ENCODE results near the gene C16orf96. TPM values are rescaled to one million over a fixed set of nuclear protein-coding genes. Genes with fewer than 3 reads are reported as not detected.
A peak's percentile ranks its signal among the peaks of the same experiment; 100 is the strongest.

Gene C16orf96
- total RNA-seq, 1 donor from 2014 or later: 0.12 TPM

GRCh38 chr16:4510131-4510530 is 46.0 kb upstream of the C16orf96 start:
- TF ChIP-seq CTCF (IDR thresholded peaks at IDR 0.05): no peak
- Mint-ChIP-seq H3K27ac (ENCODE audit: unreplicated experiment) (no peak overlapping the region), H3K27me3 (ENCODE audit: low read depth) (no peaks in the 10 kb centered on the region), H3K36me3 (ENCODE audit: low read depth) (peaks cover 23% of the 10 kb centered on the region), H3K9me3 (ENCODE audit: low read depth) (no peaks in the 10 kb centered on the region), H3K4me1 (ENCODE audit: low read depth) (peaks cover 7% of the 10 kb centered on the region), H3K4me3 (ENCODE audit: unreplicated experiment) (no peak overlapping the region)
- no peak for DNase-seq (ENCODE audit: low spot score)

- Mint-ChIP-seq H3K4me3 (ENCODE audit: unreplicated experiment) (no peak overlapping the region), H3K4me1 (ENCODE audit: low read depth) (peaks cover 9% of the 10 kb centered on the region), H3K27ac (ENCODE audit: unreplicated experiment) (no peak overlapping the region), H3K9me3 (ENCODE audit: low read depth) (no peaks in the 10 kb centered on the region), H3K36me3 (ENCODE audit: low read depth) (peaks cover 23% of the 10 kb centered on the region), H3K27me3 (ENCODE audit: low read depth) (no peaks in the 10 kb centered on the region)
- TF ChIP-seq CTCF (IDR thresholded peaks at IDR 0.05): no peak
- DNase-seq (ENCODE audit: low spot score): no peak
Measured at GRCh38 chr16:4510747-4511426, 45.3 kb upstream of the C16orf96 start.

- peak; percentile 73 for TF ChIP-seq CTCF (IDR thresholded peaks at IDR 0.05)
- Mint-ChIP-seq H3K4me1 (ENCODE audit: low read depth) (peaks cover 11% of the 10 kb centered on the region), H3K9me3 (ENCODE audit: low read depth) (no peaks in the 10 kb centered on the region), H3K36me3 (ENCODE audit: low read depth) (peaks cover 20% of the 10 kb centered on the region), H3K27me3 (ENCODE audit: low read depth) (no peaks in the 10 kb centered on the region), H3K4me3 (ENCODE audit: unreplicated experiment) (no peak overlapping the region), H3K27ac (ENCODE audit: unreplicated experiment) (peak overlapping the region; percentile 8)
- no peak for DNase-seq (ENCODE audit: low spot score)
Measured at GRCh38 chr16:4511441-4512082, 44.6 kb upstream of the C16orf96 start.

- H3K36me3 Mint-ChIP-seq (ENCODE audit: low read depth): peaks cover 18% of the 10 kb centered on the region
- no peak overlapping the region for H3K4me3 Mint-ChIP-seq (ENCODE audit: unreplicated experiment)
- no peaks in the 10 kb centered on the region for H3K27me3 Mint-ChIP-seq (ENCODE audit: low read depth)
- peaks cover 11% of the 10 kb centered on the region for H3K4me1 Mint-ChIP-seq (ENCODE audit: low read depth)
- DNase-seq (ENCODE audit: low spot score): no peak
- TF ChIP-seq CTCF (IDR thresholded peaks at IDR 0.05): no peak
- H3K27ac Mint-ChIP-seq (ENCODE audit: unreplicated experiment): no peak overlapping the region
- no peaks in the 10 kb centered on the region for H3K9me3 Mint-ChIP-seq (ENCODE audit: low read depth)
Measured at GRCh38 chr16:4512473-4512872, 43.7 kb upstream of the C16orf96 start.

- no peak for TF ChIP-seq CTCF (IDR thresholded peaks at IDR 0.05)
- peaks cover 13% of the 10 kb centered on the region for H3K36me3 Mint-ChIP-seq (ENCODE audit: low read depth)
- no peak overlapping the region for H3K4me3 Mint-ChIP-seq (ENCODE audit: unreplicated experiment)
- DNase-seq (ENCODE audit: low spot score): no peak
- H3K4me1 Mint-ChIP-seq (ENCODE audit: low read depth): peaks cover 11% of the 10 kb centered on the region
- H3K9me3 Mint-ChIP-seq (ENCODE audit: low read depth): no peaks in the 10 kb centered on the region
- no peaks in the 10 kb centered on the region for H3K27me3 Mint-ChIP-seq (ENCODE audit: low read depth)
- no peak overlapping the region for H3K27ac Mint-ChIP-seq (ENCODE audit: unreplicated experiment)
Measured at GRCh38 chr16:4513086-4513860, 42.9 kb upstream of the C16orf96 start.

All from chondrocyte (in vitro differentiated cells).